ENCODE results near the gene EPN1. TPM values are rescaled to one million over a fixed set of nuclear protein-coding genes. Genes with fewer than 3 reads are reported as not detected.

EPN1 gene
- total and polyA plus RNA-seq, 9 of the 15 experiments (the other 6 are each of a cell fraction or from before 2014, with no cell fraction given), result 0.08 to 138 (median 12.7) TPM

- H3K4me1 ChIP-seq (replicated peaks in 1 of 2; ENCODE audit: control insufficient read depth in 2 of 2, insufficient read depth in 2 of 2, low read length in 2 of 2), result peaks cover 10 to 30% of the 10 kb centered on the region in 2 experiments; a peak in 4 of 5 replicates
- POLR2A ChIA-PET, result no interaction called here
- DNase-seq (ENCODE audit: extremely low read depth in 1 of 4, low spot score in 3 of 4) (no peak), ATAC-seq (no peak), FAIRE-seq (no peak)
- BruUV-seq (replicated peaks), result no TSS peak
- no peak overlapping the region for H2AFZ ChIP-seq (ENCODE audit: low read depth, low read length)
- no peaks in the 10 kb centered on the region for H3K79me2 ChIP-seq (ENCODE audit: control insufficient read depth, insufficient read depth, low read length)
- no peak overlapping the region for H3K27ac ChIP-seq (ENCODE audit: extremely low read depth, low read depth, low read length)
- TF ChIP-seq TARDBP (IDR thresholded peaks at IDR 0.05), result no peak
- TF ChIP-seq ETV5 (CRISPR knock-in tag; IDR thresholded peaks at IDR 0.05; ENCODE audit: low read depth), result no peak
- TF ChIP-seq ZNF77 (CRISPR knock-in tag; IDR thresholded peaks at IDR 0.05), result no peak
- no peak for TF ChIP-seq TSC22D4 (tag; IDR thresholded peaks at IDR 0.05)
- TF ChIP-seq PREB (CRISPR knock-in tag; IDR thresholded peaks at IDR 0.05), result no peak
- TF ChIP-seq ZNF717 (CRISPR knock-in tag; IDR thresholded peaks at IDR 0.05), result no peak
- no peak for TF ChIP-seq NR1H2 (CRISPR knock-in tag; IDR thresholded peaks at IDR 0.05)
- no peak for TF ChIP-seq ZNF41 (CRISPR knock-in tag; conservative IDR thresholded peaks at IDR 0.05)
- no peak for TF ChIP-seq HDAC2 (IDR thresholded peaks at IDR 0.05)
- TF ChIP-seq, protein P1, sequence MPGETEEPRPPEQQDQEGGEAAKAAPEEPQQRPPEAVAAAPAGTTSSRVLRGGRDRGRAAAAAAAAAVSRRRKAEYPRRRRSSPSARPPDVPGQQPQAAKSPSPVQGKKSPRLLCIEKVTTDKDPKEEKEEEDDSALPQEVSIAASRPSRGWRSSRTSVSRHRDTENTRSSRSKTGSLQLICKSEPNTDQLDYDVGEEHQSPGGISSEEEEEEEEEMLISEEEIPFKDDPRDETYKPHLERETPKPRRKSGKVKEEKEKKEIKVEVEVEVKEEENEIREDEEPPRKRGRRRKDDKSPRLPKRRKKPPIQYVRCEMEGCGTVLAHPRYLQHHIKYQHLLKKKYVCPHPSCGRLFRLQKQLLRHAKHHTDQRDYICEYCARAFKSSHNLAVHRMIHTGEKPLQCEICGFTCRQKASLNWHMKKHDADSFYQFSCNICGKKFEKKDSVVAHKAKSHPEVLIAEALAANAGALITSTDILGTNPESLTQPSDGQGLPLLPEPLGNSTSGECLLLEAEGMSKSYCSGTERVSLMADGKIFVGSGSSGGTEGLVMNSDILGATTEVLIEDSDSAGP (CRISPR knock-in tag; IDR thresholded peaks at IDR 0.05), result no peak
- no peak for TF ChIP-seq STAT5A (IDR thresholded peaks at IDR 0.05; ENCODE audit: borderline replicate concordance, low read length)
- CTCF ChIA-PET (ENCODE audit: low intra/inter-chr PET ratio), result interaction anchor here (0.7 kb wide), 1 partner anchor 10 kb away, joined by 3 read pairs; no protein-coding TSS in a partner anchor
- H3K36me3 ChIP-seq (ENCODE audit: control insufficient read depth, insufficient read depth, low read length), result peaks cover 47% of the 10 kb centered on the region; the same call in 2 of the 3 replicates
- no peaks in the 10 kb centered on the region; the same call in 1 of the 2 replicates for H3K9me3 ChIP-seq (replicated peaks; ENCODE audit: control insufficient read depth, insufficient read depth, low read depth, low read length)
- H3K9ac ChIP-seq (ENCODE audit: insufficient read depth in 1 of 2, low read depth in 2 of 2, low read length in 2 of 2), result no peak overlapping the region
- 92% methylated on average over 12 of the region's 12 CpGs for WGBS (ENCODE audit: insufficient coverage, low coverage, missing lambda C conversion rate)
- no peak overlapping the region for H3K4me2 ChIP-seq (ENCODE audit: insufficient read depth, low read length)
- H3K4me3 ChIP-seq, result no peak overlapping the region
- H3K27me3 ChIP-seq (ENCODE audit: control insufficient read depth in 2 of 2, insufficient read depth in 2 of 2, low read length in 2 of 2), result no peaks in the 10 kb centered on the region
- intact Hi-C loops (cut with micrococcal nuclease) (loop anchor here (10.0 kb wide), 1 partner anchor 104 kb away; no protein-coding TSS in a partner anchor), in situ Hi-C loops (cut with MboI) (no loop called here)
- peaks cover 4% of the 10 kb centered on the region for H3K9me1 ChIP-seq (ENCODE audit: control insufficient read depth, insufficient read depth, low read length)
- peaks cover 28% of the 10 kb centered on the region for H4K20me1 ChIP-seq (replicated peaks; ENCODE audit: control insufficient read depth, insufficient read depth, low read length)
Observed at GRCh38 chr19:55700813-55701212, 25.8 kb downstream of the EPN1 start.
